HAP-1 (cell line): ENCODE data around the gene TELO2.

Experiments
- DNase-seq, 2 experiments: peaks; one replicate each; pipeline ENCODE4 v3.0.0-alpha.2; 2016 to 2020; ENCODE audit warnings: low spot score in 2 of 2
- H3K27me3 ChIP-seq: fragments of 250-450 bp; sonication (Bioruptor Pico); 2 replicates; pipeline ENCODE4 v1.5.1; 2020; ENCODE audit warnings: low read depth, mild to moderate bottlenecking, moderate library complexity
- H3K36me3 ChIP-seq: fragments of 250-450 bp; sonication (Bioruptor Pico); replicated peaks from 2 replicates; pipeline ENCODE4 v1.5.1; 2020; ENCODE audit warnings: mild to moderate bottlenecking
- H3K4me1 ChIP-seq: fragments of 250-450 bp; sonication (Bioruptor Pico); 2 replicates; pipeline ENCODE4 v1.5.1; 2020; ENCODE audit warnings: mild to moderate bottlenecking
- H3K4me3 ChIP-seq: fragments of 250-450 bp; sonication (Bioruptor Pico); 2 replicates; pipeline ENCODE4 v1.5.1; 2020; ENCODE audit warnings: mild to moderate bottlenecking, moderate library complexity
- H3K9me3 ChIP-seq: fragments of 250-450 bp; sonication (Bioruptor Pico); 2 replicates; pipeline ENCODE4 v1.5.1; 2020; ENCODE audit warnings: mild to moderate bottlenecking, moderate library complexity
- in situ Hi-C: fragments of 300-500 bp; cut with MboI; formaldehyde crosslinking; loops from 3 replicates; pipeline ENCODE4 v1.14.3; 2020; ENCODE audit warnings: low sequenced_read_pairs, inconsistent platforms, mixed read lengths

The TELO2 gene

GRCh38 chr16:1541293-1542165 lies 48.4 kb downstream of the TELO2 start:
- Histone ChIP-seq H3K36me3 (no peaks in the 10 kb centered on the region), H3K4me1 (no peaks in the 10 kb centered on the region), H3K9me3 (no peaks in the 10 kb centered on the region), H3K27me3 (no peaks in the 10 kb centered on the region), H3K4me3 (no peak overlapping the region)
- no peak for DNase-seq
- in situ Hi-C loops = no loop called here

DNA sequence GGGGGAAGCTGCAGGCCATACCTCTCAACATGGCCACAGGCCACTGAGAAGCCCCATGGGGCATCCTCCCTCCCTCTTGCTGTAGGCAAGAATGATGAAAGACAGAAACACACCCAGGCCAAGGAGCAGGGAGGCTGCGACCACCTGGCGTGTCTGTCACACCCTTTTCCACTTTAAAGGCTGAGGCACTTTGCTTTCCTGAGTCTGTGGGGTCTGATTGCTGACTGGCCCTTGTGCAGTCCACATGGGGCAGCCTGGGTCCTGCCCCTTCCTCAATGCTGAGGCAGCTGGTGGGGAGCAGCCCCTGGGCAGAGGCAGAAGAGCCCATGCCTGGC lies 49.0 kb downstream of the TELO2 start:
- Histone ChIP-seq H3K4me1 (no peaks in the 10 kb centered on the region), H3K9me3 (no peaks in the 10 kb centered on the region), H3K4me3 (no peak overlapping the region), H3K27me3 (no peaks in the 10 kb centered on the region), H3K36me3 (no peaks in the 10 kb centered on the region)
- in situ Hi-C loops = no loop called here
- DNase-seq = no peak

GRCh38 chr16:1542533-1542932 lies 49.4 kb downstream of the TELO2 start:
- H3K27me3 ChIP-seq = no peaks in the 10 kb centered on the region
- no peak overlapping the region for H3K4me3 ChIP-seq
- no peak for DNase-seq
- in situ Hi-C loops = no loop called here
- H3K9me3 ChIP-seq = no peaks in the 10 kb centered on the region
- H3K36me3 ChIP-seq = no peaks in the 10 kb centered on the region
- H3K4me1 ChIP-seq = no peaks in the 10 kb centered on the region

DNA sequence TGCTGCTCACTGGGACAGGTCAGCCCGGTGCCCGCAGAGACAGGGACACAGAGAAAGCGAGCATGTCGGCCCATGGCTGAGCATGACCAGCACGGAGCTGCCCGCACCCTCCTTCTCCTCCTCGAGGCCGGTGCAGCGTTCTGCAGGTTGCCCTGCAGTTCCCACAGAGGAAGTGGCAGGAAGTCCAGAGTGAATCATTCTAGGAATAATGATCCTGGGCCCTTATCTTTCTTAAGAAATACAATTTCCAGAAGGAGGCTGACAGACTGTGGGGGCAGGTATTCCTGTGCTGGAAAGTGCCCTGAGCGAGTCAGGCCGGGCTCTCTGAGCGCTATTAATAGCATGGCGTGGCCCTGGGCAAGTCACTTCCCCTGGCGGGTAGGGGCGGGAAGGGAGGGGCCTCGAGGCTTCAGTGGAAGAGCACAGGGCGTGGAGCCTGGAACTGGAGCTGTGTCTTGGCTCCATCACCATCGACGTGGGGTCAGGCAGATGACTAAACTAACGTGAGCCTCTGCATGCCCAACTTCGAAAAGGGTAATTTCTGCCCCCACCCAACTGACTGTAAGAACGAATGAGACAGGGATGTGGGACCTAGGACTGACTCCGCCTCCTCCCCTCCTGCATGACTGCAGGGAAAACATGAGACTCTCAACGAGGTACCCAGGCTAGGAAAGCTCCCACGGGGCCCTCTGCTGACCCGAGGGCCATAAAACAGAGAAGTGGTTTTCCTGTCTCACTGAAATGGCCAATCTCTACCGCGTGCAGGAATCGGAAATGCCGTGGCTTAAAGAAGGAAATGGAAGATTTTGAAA lies 50.1 kb downstream of the TELO2 start:
- H3K4me3 ChIP-seq = no peak overlapping the region
- in situ Hi-C loops = no loop called here
- no peaks in the 10 kb centered on the region for H3K9me3 ChIP-seq
- H3K27me3 ChIP-seq = no peaks in the 10 kb centered on the region
- no peaks in the 10 kb centered on the region for H3K4me1 ChIP-seq
- H3K36me3 ChIP-seq = no peaks in the 10 kb centered on the region
- peak in 1 of 2 experiments; percentile 31 for DNase-seq

DNA sequence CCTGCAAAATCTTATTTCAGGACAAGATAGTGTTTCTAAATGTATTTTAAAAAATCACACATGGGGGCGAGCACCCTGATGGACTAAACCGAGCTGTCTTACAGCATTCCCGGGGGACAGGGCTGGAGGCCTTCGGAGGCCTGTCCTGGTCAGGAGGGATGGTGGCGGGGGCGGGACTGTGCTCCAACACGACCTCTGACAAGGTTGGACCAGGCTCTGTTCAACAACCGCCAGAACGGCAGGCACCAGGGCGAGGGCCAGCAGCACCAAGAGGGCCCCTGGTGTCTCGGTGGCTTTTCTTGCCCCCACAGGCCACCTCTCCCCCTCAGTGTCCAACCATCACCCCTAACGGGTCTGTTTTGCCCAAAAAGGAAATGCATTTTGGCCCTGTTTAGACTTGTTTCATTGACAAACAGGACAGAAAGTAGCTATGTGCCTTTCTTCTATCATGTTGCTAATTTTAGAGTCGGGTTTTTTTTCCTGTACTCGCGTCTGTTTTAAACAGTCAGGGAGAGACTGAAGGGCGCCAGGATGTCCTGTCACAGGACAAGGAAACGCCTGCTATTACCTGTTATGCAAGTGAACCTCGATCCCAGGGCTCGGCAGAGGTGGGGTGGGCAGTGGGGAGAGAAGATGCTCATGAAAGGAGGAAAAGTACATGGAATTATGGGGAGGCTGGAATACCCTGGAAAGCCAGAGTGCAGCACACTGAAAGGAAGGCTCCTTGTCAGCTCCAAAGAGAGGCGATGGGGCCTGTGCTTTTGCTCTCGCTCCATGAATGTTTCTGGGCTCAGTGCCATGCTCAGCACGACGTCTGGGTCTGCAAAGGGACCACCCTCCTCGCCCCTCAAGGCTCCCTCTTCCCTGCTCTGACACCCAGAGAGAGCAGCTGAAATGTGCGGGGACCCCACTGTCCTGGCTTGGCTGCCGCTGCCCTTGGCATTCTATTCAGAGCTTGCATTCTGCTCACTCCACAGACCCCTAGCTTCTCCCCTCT lies 52.2 kb downstream of the TELO2 start:
- no peaks in the 10 kb centered on the region for H3K9me3 ChIP-seq
- in situ Hi-C loops = no loop called here
- no peaks in the 10 kb centered on the region for H3K4me1 ChIP-seq
- no peak overlapping the region for H3K4me3 ChIP-seq
- no peaks in the 10 kb centered on the region for H3K27me3 ChIP-seq
- no peak for DNase-seq
- no peaks in the 10 kb centered on the region for H3K36me3 ChIP-seq

DNA sequence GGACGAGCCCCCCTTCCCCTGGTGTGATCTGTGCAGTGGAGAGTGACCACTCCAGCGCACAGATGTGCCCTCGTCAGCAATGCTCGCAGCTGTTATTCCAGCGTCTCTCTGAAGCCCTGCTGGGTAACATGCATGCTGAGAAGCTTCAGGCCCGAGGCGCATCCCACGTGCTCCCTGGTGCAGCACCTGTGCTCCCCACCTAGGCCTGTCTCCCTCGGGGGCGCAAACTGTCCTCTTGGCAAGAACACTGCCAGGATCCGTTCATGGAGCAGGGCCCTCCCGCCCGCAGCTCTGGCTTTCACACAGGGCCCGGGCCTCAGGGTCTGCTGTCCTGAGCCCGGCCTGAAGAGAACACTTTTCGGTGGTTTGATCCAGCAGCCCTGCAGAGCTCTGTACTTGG lies 53.3 kb downstream of the TELO2 start:
- H3K4me1 ChIP-seq = no peaks in the 10 kb centered on the region
- no peaks in the 10 kb centered on the region for H3K36me3 ChIP-seq
- no peaks in the 10 kb centered on the region for H3K9me3 ChIP-seq
- in situ Hi-C loops = no loop called here
- H3K27me3 ChIP-seq = no peaks in the 10 kb centered on the region
- DNase-seq = no peak
- no peak overlapping the region for H3K4me3 ChIP-seq

GRCh38 chr16:1548233-1548632 lies 55.1 kb downstream of the TELO2 start:
- H3K9me3 ChIP-seq = no peaks in the 10 kb centered on the region
- no peaks in the 10 kb centered on the region for H3K4me1 ChIP-seq
- no peaks in the 10 kb centered on the region for H3K27me3 ChIP-seq
- H3K4me3 ChIP-seq = no peak overlapping the region
- no peak for DNase-seq
- in situ Hi-C loops = no loop called here
- H3K36me3 ChIP-seq = no peaks in the 10 kb centered on the region

DNA sequence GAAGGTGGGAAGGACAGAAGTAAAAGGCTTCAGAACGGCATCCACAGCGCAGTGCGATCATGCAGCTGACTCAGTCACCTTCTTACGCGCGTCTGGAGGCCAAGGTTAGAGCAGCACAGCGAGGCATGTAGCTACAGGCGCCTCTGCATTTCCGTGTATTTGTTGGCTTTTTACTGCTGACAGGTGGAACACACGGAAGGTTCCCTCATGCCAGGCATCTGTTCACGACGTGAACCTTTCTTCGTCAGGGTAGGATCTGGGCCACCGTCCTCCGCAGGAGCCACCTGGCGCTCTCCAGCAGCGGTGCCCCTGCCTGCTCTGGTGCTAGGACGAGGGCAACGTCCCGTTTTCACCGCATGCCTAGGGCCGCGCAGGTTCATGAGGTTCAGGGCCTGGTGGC lies 55.6 kb downstream of the TELO2 start:
- in situ Hi-C loops = no loop called here
- H3K9me3 ChIP-seq = no peaks in the 10 kb centered on the region
- no peak overlapping the region for H3K4me3 ChIP-seq
- no peaks in the 10 kb centered on the region for H3K36me3 ChIP-seq
- no peaks in the 10 kb centered on the region for H3K27me3 ChIP-seq
- no peak for DNase-seq
- H3K4me1 ChIP-seq = no peaks in the 10 kb centered on the region

GRCh38 chr16:1550069-1550468 lies 56.9 kb downstream of the TELO2 start:
- in situ Hi-C loops = no loop called here
- DNase-seq = no peak

GRCh38 chr16:1550696-1551095 lies 57.5 kb downstream of the TELO2 start:
- no peaks in the 10 kb centered on the region for H3K27me3 ChIP-seq
- no peak for DNase-seq
- in situ Hi-C loops = no loop called here
- no peaks in the 10 kb centered on the region for H3K9me3 ChIP-seq
- no peaks in the 10 kb centered on the region for H3K36me3 ChIP-seq
- no peak overlapping the region for H3K4me3 ChIP-seq
- no peaks in the 10 kb centered on the region for H3K4me1 ChIP-seq

More at GRCh38 chr16:1550069-1550468, 56.9 kb downstream of the TELO2 start:
- Histone ChIP-seq H3K9me3 (no peaks in the 10 kb centered on the region), H3K4me3 (no peak overlapping the region), H3K36me3 (no peaks in the 10 kb centered on the region), H3K4me1 (no peaks in the 10 kb centered on the region), H3K27me3 (no peaks in the 10 kb centered on the region)

DNA sequence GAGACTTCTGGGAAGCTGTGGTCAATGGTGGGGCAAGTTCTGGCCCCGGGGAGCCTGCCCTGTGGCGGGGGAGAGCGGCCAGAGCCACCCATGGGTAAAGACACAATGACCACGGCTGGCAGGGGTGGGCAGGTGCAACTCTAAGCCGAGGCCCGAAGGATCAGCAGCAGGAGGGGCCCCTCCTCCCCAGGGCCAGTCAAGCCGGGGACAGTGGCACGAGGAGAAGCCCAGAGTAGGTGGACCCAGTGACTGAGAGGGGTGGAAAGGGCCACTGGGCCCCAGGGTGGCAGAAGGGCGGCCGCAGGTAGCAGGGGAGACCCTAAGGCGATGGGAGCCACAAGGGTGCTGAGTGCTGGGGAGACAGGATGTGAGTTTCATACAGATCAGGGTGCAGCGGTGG lies 58.0 kb downstream of the TELO2 start:
- Histone ChIP-seq H3K9me3 (no peaks in the 10 kb centered on the region), H3K36me3 (no peaks in the 10 kb centered on the region), H3K4me3 (no peak overlapping the region), H3K4me1 (no peaks in the 10 kb centered on the region), H3K27me3 (no peaks in the 10 kb centered on the region)
- no peak for DNase-seq
- in situ Hi-C loops = no loop called here

DNA sequence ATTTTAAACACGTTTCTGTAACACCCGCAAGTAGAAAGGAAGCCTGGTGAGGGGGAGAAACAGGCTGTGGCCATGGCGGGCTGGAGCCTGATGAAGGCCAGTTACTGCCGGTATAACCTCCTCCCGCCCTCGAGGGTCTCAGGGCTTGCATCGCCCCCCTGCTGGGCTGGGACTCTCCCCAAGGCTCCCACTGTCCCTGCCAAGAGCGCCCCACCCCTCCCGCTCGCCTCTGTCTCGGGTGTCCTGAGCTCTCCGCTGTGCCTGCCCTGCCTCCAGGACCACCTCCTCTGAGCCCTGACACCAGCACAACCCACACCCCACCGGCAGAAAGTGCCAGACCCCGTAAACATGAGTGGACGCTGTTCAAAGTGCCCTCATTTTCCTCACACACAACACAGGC lies 59.0 kb downstream of the TELO2 start:
- no peak overlapping the region for H3K4me3 ChIP-seq
- in situ Hi-C loops = no loop called here
- H3K27me3 ChIP-seq = no peaks in the 10 kb centered on the region
- H3K9me3 ChIP-seq = no peaks in the 10 kb centered on the region
- H3K36me3 ChIP-seq = no peaks in the 10 kb centered on the region
- H3K4me1 ChIP-seq = no peaks in the 10 kb centered on the region
- DNase-seq = no peak

- Histone ChIP-seq H3K27me3 (no peaks in the 10 kb centered on the region), H3K9me3 (no peaks in the 10 kb centered on the region), H3K4me1 (no peaks in the 10 kb centered on the region), H3K4me3 (no peak overlapping the region), H3K36me3 (no peaks in the 10 kb centered on the region)
- in situ Hi-C loops = no loop called here
- DNase-seq = no peak
Observed at GRCh38 chr16:1553946-1554825, 61.0 kb downstream of the TELO2 start.
